Measurements from ENCODE around the gene EYS. TPM values are rescaled to one million over a fixed set of nuclear protein-coding genes. Genes with fewer than 3 reads are reported as not detected.

EYS gene
- total and polyA plus RNA-seq, 2 of the 13 experiments (the other 11 are each of a cell fraction or from before 2014, with no cell fraction given), result 0.04 to 0.07 TPM

DNA sequence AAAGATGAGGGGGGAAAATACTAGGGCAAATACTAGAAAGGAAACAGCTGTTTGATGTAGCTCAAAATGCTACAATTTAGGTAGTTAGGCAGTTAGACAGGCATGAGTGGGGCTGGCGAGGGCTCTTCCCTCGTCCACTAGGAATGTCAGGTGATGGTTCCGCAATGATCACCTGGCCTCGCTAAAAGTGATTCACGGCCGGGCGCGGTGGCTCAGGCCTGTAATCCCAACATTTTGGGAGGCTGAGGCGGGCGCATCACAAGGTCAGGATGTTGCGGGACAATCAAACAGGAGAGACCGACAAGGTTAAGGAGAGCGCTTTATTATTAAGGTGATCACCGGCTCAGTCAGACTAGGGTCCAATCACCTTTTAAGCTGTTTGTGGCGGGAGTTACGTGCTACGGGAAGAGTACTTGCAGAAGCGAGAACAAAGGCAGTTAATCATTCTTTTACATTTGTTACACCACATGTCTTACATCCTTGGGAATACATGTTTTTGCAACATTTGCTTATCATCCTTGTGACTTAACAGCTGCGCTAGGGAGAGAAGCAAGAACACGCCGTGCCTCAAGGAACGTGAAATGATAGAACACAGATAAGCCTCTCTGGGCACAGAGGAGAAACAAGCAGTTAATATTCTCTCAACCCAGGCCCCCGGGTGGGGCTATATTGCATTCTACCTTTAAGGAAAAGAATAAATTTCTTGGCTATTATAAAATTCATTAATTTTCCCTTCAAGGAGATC, 1025.4 kb downstream of the EYS start:
- 62% methylated on average over 23 of the region's 23 CpGs for WGBS (ENCODE audit: low lambda C conversion rate)
- no peaks in the 10 kb centered on the region for H3K27me3 ChIP-seq (ENCODE audit: control insufficient read depth in 1 of 2, insufficient read depth in 2 of 2, low read length in 2 of 2)
- no peak for TF ChIP-seq NAIF1 (CRISPR knock-in tag; IDR thresholded peaks at IDR 0.05; ENCODE audit: borderline replicate concordance)
- TF ChIP-seq BRD4 (CRISPR knock-in tag; IDR thresholded peaks at IDR 0.05), result no peak
- TF ChIP-seq KLF6 (CRISPR knock-in tag; IDR thresholded peaks at IDR 0.05), result no peak
- TF ChIP-seq ZKSCAN1 (IDR thresholded peaks at IDR 0.05; ENCODE audit: low read length), result no peak
- TF ChIP-seq, protein P1, sequence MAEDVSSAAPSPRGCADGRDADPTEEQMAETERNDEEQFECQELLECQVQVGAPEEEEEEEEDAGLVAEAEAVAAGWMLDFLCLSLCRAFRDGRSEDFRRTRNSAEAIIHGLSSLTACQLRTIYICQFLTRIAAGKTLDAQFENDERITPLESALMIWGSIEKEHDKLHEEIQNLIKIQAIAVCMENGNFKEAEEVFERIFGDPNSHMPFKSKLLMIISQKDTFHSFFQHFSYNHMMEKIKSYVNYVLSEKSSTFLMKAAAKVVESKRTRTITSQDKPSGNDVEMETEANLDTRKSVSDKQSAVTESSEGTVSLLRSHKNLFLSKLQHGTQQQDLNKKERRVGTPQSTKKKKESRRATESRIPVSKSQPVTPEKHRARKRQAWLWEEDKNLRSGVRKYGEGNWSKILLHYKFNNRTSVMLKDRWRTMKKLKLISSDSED (CRISPR knock-in tag; IDR thresholded peaks at IDR 0.05), result no peak
- TF ChIP-seq, protein P2, sequence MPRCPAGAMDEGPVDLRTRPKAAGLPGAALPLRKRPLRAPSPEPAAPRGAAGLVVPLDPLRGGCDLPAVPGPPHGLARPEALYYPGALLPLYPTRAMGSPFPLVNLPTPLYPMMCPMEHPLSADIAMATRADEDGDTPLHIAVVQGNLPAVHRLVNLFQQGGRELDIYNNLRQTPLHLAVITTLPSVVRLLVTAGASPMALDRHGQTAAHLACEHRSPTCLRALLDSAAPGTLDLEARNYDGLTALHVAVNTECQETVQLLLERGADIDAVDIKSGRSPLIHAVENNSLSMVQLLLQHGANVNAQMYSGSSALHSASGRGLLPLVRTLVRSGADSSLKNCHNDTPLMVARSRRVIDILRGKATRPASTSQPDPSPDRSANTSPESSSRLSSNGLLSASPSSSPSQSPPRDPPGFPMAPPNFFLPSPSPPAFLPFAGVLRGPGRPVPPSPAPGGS (CRISPR knock-in tag; IDR thresholded peaks at IDR 0.05), result no peak
- TF ChIP-seq ZNF569 (CRISPR knock-in tag; IDR thresholded peaks at IDR 0.05; ENCODE audit: borderline replicate concordance), result no peak
- TF ChIP-seq, protein P3, sequence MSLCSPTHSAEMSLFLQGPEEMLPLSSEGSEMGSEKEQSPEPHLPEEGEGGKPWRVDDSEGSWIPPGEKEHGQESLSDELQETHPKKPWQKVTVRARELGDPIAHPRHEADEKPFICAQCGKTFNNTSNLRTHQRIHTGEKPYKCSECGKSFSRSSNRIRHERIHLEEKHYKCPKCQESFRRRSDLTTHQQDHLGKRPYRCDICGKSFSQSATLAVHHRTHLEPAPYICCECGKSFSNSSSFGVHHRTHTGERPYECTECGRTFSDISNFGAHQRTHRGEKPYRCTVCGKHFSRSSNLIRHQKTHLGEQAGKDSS (CRISPR knock-in tag; IDR thresholded peaks at IDR 0.05; ENCODE audit: borderline replicate concordance, low read depth), result no peak
- no peak for TF ChIP-seq SP140L (CRISPR knock-in tag; IDR thresholded peaks at IDR 0.05; ENCODE audit: borderline replicate concordance)
- no peak for TF ChIP-seq ZNF543 (CRISPR knock-in tag; IDR thresholded peaks at IDR 0.05)
- TF ChIP-seq ZNF12 (CRISPR knock-in tag; IDR thresholded peaks at IDR 0.05), result no peak
- no peak for TF ChIP-seq KLF15 (CRISPR knock-in tag; IDR thresholded peaks at IDR 0.05; ENCODE audit: borderline replicate concordance)
- TF ChIP-seq FLYWCH1 (CRISPR knock-in tag; IDR thresholded peaks at IDR 0.05), result no peak
- no peak for TF ChIP-seq ZFP1 (CRISPR knock-in tag; IDR thresholded peaks at IDR 0.05)
- TF ChIP-seq ZBTB3 (CRISPR knock-in tag; IDR thresholded peaks at IDR 0.05; ENCODE audit: borderline replicate concordance, low read depth), result no peak
- no peak for TF ChIP-seq ZNF563 (CRISPR knock-in tag; IDR thresholded peaks at IDR 0.05)
- TF ChIP-seq TCF7L2 (IDR thresholded peaks at IDR 0.05; ENCODE audit: low read depth, low read length), result no peak
- TF ChIP-seq ZNF567 (CRISPR knock-in tag; IDR thresholded peaks at IDR 0.05; ENCODE audit: borderline replicate concordance), result no peak
- ATAC-seq (no peak), FAIRE-seq (no peak), DNase-seq (ENCODE audit: low spot score) (no peak)
- POLR2A ChIA-PET, result no interaction called here
- in situ Hi-C loops (cut with HindIII; ENCODE audit: extremely low pct_ligation_motif_present, low pct_unique_long_range_greater_than_20kb) (no loop called here), intact Hi-C loops (cut with micrococcal nuclease; ENCODE audit: unreplicated experiment) (no loop called here)
- no peaks in the 10 kb centered on the region for H3K79me2 ChIP-seq (ENCODE audit: insufficient read depth, low read length)
- no peaks in the 10 kb centered on the region for H4K20me1 ChIP-seq (ENCODE audit: insufficient read depth, low read length)
- no peak overlapping the region for H2AFZ ChIP-seq (ENCODE audit: low read length)
- no peaks in the 10 kb centered on the region for H3K4me1 ChIP-seq (ENCODE audit: insufficient read depth, low read length)
- H3K4me3 ChIP-seq (replicated peaks in 1 of 3; ENCODE audit: insufficient read depth in 1 of 3, low read depth in 2 of 3, low read length in 3 of 3), result no peak overlapping the region
- H3K36me3 ChIP-seq (replicated peaks in 1 of 2; ENCODE audit: control insufficient read depth in 1 of 2, insufficient read depth in 2 of 2, low read length in 2 of 2), result no peaks in the 10 kb centered on the region
- H3K9me3 ChIP-seq (ENCODE audit: low read length), result no peaks in the 10 kb centered on the region
- H3K4me2 ChIP-seq (ENCODE audit: low read depth, low read length), result no peak overlapping the region
- no TSS peak for BruUV-seq (replicated peaks)
- H3K27ac ChIP-seq (ENCODE audit: extremely low read length, insufficient read depth, low read length), result no peak overlapping the region
- CTCF ChIA-PET (ENCODE audit: low intra/inter-chr PET ratio, low total read pairs), result no interaction called here
- H3K9ac ChIP-seq (ENCODE audit: insufficient read depth, low read depth, low read length), result no peak overlapping the region

Data from HepG2 (cell line).